SU-DHL-6 (cell line): ENCODE results near the gene KRTAP1-5.
"Not testable (repeated sequence)": the region's sequence is repeated elsewhere in the genome, so short reads cannot be mapped to it uniquely, and the experiment has no call there.

Experiments
- H2AFZ ChIP-seq: fragments of 200-600 bp; sonication (generic); 2 replicates; pipeline ENCODE4 v1.6.1; 2014; ENCODE audit warnings: low read depth, mild to moderate bottlenecking, moderate library complexity, mixed read lengths, antibody characterized with exemption, low read length; ENCODE audit not compliant: severe bottlenecking
- H3F3A ChIP-seq: fragments of 200-600 bp; shearing (Covaris generic); 2 replicates; pipeline ENCODE4 v1.6.0; 2016; ENCODE audit warnings: antibody characterized with exemption, mild to moderate bottlenecking; ENCODE audit not compliant: insufficient read depth
- H3K27ac ChIP-seq: fragments of 200-600 bp; sonication (generic); 2 replicates; pipeline ENCODE4 v1.5.1; 2016; ENCODE audit warnings: low read depth, mild to moderate bottlenecking, low read length, moderate library complexity, mixed read lengths
- H3K27me3 ChIP-seq: fragments of 200-600 bp; sonication (generic), shearing (Covaris generic); 2 replicates; pipeline ENCODE4 v1.6.0; 2014; ENCODE audit warnings: mild to moderate bottlenecking, low read length
- H3K36me3 ChIP-seq: fragments of 200-600 bp; sonication (generic); 2 replicates; pipeline ENCODE4 v1.6.1; 2014; ENCODE audit warnings: mild to moderate bottlenecking, low read length, mixed read lengths
- H3K4me2 ChIP-seq: fragments of 300-600, 200-600 bp; shearing (Covaris generic), sonication (generic); 2 replicates; pipeline ENCODE4 v1.6.0; 2014; ENCODE audit warnings: low read length, low read depth, mild to moderate bottlenecking; ENCODE audit not compliant: poor library complexity, severe bottlenecking
- H3K4me3 ChIP-seq: fragments of 200-600 bp; sonication (generic); 2 replicates; pipeline ENCODE4 v1.5.1; 2014; ENCODE audit warnings: antibody characterized with exemption, low read length, mild to moderate bottlenecking, mixed read lengths; ENCODE audit not compliant: insufficient read depth, poor library complexity, severe bottlenecking
- H3K79me2 ChIP-seq: fragments of 200-600 bp; sonication (generic); 2 replicates; pipeline ENCODE4 v1.6.1; 2014; ENCODE audit warnings: mild to moderate bottlenecking, low read length, moderate library complexity; ENCODE audit not compliant: insufficient read depth
- H3K9ac ChIP-seq: fragments of 200-600 bp; sonication (generic); 2 replicates; pipeline ENCODE4 v1.7.0; 2014; ENCODE audit warnings: mild to moderate bottlenecking, low read length
- H3K9me2 ChIP-seq: fragments of 200-600 bp; sonication (generic); replicated peaks from 2 replicates; pipeline ENCODE4 v1.6.1; 2014; ENCODE audit warnings: low read length; ENCODE audit not compliant: insufficient read depth
- H3K9me3 ChIP-seq: fragments of 200-600 bp; sonication (generic); 2 replicates; pipeline ENCODE4 v1.6.1; 2014; ENCODE audit warnings: low read length, mixed read lengths; ENCODE audit not compliant: insufficient read depth
- H4K20me1 ChIP-seq: fragments of 200-600 bp; sonication (generic); 2 replicates; pipeline ENCODE4 v1.6.1; 2014; ENCODE audit warnings: low read depth, mild to moderate bottlenecking, antibody characterized with exemption, low read length, moderate library complexity, mixed read lengths
- EZH2phosphoT487 ChIP-seq: fragments of 200-600 bp; sonication (generic), shearing (Covaris generic); conservative IDR thresholded peaks from 2 replicates; pipeline ENCODE4 v1.6.1; 2018; ENCODE audit warnings: mild to moderate bottlenecking, antibody characterized with exemption, low read length, moderate library complexity, mixed read lengths
- TF ChIP-seq, protein P1 (sequence below): fragments of 200-600 bp; sonication (generic); IDR thresholded peaks from one replicate; pipeline ENCODE4 v1.5.1; 2017; ENCODE audit warnings: antibody characterized with exemption, mild to moderate bottlenecking, low read length, moderate library complexity; ENCODE audit not compliant: insufficient read depth, poor library complexity, severe bottlenecking

Gene KRTAP1-5

DNA sequence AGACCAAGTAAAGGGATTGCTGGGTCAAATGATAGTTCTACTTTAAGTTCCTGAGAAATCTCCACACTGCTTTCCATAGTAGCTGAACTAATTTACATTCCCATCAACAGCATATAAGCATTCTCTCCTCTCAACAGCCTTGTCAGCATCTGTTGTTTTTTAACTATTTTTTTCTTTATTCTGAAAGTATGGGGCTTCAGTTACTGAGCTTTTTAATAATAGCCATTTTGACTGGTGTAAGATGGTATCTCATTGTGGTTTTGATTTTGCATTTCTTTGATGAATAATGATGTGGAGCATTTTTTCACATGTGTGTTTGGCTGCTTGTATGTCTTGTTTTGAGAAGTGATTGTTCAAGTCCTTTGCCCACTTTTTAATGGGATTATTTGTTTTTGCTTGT lies 25.6 kb upstream of the KRTAP1-5 start:
- TF ChIP-seq, protein P1, sequence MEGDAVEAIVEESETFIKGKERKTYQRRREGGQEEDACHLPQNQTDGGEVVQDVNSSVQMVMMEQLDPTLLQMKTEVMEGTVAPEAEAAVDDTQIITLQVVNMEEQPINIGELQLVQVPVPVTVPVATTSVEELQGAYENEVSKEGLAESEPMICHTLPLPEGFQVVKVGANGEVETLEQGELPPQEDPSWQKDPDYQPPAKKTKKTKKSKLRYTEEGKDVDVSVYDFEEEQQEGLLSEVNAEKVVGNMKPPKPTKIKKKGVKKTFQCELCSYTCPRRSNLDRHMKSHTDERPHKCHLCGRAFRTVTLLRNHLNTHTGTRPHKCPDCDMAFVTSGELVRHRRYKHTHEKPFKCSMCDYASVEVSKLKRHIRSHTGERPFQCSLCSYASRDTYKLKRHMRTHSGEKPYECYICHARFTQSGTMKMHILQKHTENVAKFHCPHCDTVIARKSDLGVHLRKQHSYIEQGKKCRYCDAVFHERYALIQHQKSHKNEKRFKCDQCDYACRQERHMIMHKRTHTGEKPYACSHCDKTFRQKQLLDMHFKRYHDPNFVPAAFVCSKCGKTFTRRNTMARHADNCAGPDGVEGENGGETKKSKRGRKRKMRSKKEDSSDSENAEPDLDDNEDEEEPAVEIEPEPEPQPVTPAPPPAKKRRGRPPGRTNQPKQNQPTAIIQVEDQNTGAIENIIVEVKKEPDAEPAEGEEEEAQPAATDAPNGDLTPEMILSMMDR = no peak
- TF ChIP-seq EZH2phosphoT487 = no peak
- Histone ChIP-seq H3K9me3 (no peaks in the 10 kb centered on the region), H3K9me2 (no peaks in the 10 kb centered on the region), H2AFZ (no peak overlapping the region), H3K4me2 (no peak overlapping the region), H3K27ac (no peak overlapping the region), H3K36me3 (no peaks in the 10 kb centered on the region), H3K9ac (no peak overlapping the region), H3F3A (0 out of 2 replicates have a peak, but pooled peaks cover 3% of the 10 kb centered on the region), H3K27me3 (no peaks in the 10 kb centered on the region), H4K20me1 (no peaks in the 10 kb centered on the region), H3K79me2 (no peaks in the 10 kb centered on the region), H3K4me3 (no peak overlapping the region)

DNA sequence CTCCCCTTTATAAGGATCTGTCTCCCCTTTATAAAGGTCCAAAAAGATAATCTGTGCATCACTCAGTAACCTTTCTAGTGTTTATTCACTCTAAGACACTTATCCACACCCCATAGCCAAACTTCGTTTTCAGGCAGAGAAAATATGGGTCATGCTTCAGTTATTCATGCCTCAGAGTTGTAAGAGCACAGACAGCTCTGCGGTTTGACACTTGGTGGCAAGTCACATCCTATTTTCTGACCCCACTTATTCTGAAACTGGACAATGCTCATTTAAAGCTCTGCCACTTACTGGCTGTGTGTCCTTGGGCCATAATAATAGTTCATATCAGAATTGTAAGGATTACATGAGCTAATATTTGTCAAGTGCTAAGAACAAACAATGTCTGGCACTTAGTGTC lies 22.1 kb upstream of the KRTAP1-5 start:
- Histone ChIP-seq H3K27ac (no peak overlapping the region), H3K4me2 (no peak overlapping the region)

DNA sequence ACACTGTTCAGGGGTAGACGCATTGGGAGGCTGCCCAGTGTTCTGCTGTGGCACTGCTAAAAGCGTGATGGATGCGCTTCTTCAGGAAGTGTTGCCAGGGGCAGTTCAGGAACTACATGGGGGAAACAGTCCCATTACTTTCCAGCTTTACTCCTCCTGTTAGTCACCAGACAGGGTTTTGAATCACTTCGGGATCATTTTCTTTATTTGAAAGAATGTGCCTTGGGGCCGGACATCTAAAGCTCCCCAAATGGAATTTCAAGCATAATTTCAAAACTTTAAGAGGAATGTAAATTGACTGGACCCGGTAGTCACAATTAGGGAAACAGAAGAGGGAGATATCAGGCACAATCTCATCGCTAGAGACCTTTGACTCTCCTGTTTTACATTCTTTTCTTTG lies 21.4 kb upstream of the KRTAP1-5 start:
- Histone ChIP-seq H3K4me3 (no peak overlapping the region), H3K36me3 (no peaks in the 10 kb centered on the region), H3K4me2 (no peak overlapping the region), H3K9ac (no peak overlapping the region), H2AFZ (no peak overlapping the region), H3K9me2 (no peaks in the 10 kb centered on the region), H3K27ac (no peak overlapping the region), H3K79me2 (no peaks in the 10 kb centered on the region), H3K27me3 (no peaks in the 10 kb centered on the region), H4K20me1 (no peaks in the 10 kb centered on the region), H3K9me3 (no peaks in the 10 kb centered on the region), H3F3A (0 out of 2 replicates have a peak, but pooled peaks cover 3% of the 10 kb centered on the region)
- TF ChIP-seq EZH2phosphoT487 = no peak
- TF ChIP-seq, protein P1 = no peak

More for the DNA sequence above, 22.1 kb upstream of the KRTAP1-5 start:
- no peaks in the 10 kb centered on the region for H3K9me3 ChIP-seq
- H2AFZ ChIP-seq = no peak overlapping the region
- no peaks in the 10 kb centered on the region for H3K79me2 ChIP-seq
- no peaks in the 10 kb centered on the region for H4K20me1 ChIP-seq
- TF ChIP-seq EZH2phosphoT487 = no peak
- TF ChIP-seq, protein P1 = no peak
- H3K36me3 ChIP-seq = no peaks in the 10 kb centered on the region
- H3K4me3 ChIP-seq = no peak overlapping the region
- H3F3A ChIP-seq = 0 out of 2 replicates have a peak, but pooled peaks cover 3% of the 10 kb centered on the region
- H3K27me3 ChIP-seq = no peaks in the 10 kb centered on the region
- no peak overlapping the region for H3K9ac ChIP-seq
- no peaks in the 10 kb centered on the region for H3K9me2 ChIP-seq

DNA sequence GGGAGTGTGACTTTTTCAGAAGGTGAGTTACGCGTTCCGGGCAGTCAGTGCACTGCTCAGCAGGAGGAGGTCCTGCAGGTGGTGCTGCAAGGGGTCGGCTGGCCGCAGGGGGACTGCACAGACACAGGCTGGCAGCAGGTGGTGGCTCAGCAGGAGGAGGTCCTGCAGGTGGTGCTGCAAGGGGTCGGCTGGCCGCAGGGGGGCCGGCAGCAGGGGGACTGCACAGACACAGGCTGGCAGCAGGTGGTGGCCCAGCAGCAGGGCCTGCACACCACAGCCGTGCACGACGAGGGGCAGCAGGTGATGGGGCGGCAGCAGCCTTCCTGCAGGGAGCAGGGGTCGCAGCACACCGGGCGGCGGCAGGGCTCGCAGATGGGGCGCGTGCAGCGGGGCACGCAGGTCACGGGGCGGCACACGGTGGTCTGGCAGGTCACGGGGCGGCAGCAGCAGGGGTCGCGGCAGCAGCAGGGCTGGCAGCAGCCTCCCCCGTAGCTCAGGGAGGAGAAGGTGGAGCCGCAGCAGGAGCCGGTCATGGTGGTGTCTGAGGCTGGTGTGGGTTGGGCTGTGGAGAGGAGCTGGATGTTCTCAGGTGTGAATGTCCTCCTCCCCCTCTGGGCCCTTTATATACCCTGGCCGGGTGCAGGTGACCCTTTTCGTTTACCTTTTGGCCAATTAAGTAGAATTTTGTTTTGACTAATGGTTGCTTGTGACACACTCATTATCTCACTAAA lies 19.9 kb upstream of the KRTAP1-5 start, which contains the start of gene KRTAP2-1:
TSS of gene KRTAP2-1 (minus strand) at position 582 of the 731 bp plus-strand sequence. CDS start at position 533, 49 bp downstream.
- not testable (repeated sequence) for H3K4me2 ChIP-seq, H3F3A ChIP-seq, H3K27ac ChIP-seq, H3K9me2 ChIP-seq, H3K27me3 ChIP-seq, H2AFZ ChIP-seq, H3K79me2 ChIP-seq, H3K9ac ChIP-seq, H3K36me3 ChIP-seq, H4K20me1 ChIP-seq, H3K4me3 ChIP-seq
- peaks cover 12% of the 10 kb centered on the region; the same call in 1 of the 2 replicates for H3K9me3 ChIP-seq
